ENCODE results near the gene NAT10. TPM values are rescaled to one million over a fixed set of nuclear protein-coding genes. Genes with fewer than 3 reads are reported as not detected.
"Not testable (repeated sequence)": the region's sequence is repeated elsewhere in the genome, so short reads cannot be mapped to it uniquely, and the experiment has no call there.

NAT10 gene
- total RNA-seq, 1 experiment from 2014 or later: 103 TPM

DNA sequence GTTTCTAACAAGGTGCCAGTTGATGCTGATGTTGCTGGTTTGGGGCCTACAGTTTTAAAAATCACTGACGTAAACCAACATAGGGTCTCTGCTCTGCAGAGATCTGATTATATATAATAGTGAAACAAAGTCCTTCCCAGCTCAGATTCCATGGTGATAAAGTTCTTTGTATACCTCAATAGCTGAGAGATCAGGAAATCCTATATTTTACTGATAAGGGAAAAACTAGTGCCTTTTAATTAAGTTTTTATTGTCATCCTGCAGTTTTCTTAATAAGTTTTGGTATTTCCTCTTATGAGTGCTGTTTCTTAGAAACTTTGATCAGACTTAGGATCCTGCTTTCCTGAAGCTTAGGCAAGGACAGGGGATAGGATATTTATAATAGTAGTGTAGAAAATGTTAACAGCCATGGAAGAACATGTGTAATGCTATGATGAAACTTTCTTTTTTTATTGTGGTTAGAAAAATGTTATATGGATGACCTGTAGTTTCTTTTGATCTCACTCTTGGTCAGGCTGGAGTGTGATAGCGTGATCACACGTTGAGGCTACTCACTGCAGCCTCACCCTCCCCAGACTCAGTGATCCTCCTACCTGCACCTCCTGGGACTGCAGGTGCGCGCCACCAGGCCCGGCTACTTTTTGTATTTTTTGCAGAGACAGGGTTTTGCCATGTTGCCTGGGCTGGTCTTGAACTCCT is 39.8 kb upstream of the NAT10 start:
- Mint-ChIP-seq H3K4me1 (peaks cover 6 to 16% of the 10 kb centered on the region in 2 experiments; a peak in 3 of 4 replicates), H3K9me3 (no peaks in the 10 kb centered on the region), H3K27ac (no peak overlapping the region), H3K36me3 (ENCODE audit: insufficient read depth in 1 of 3, low read depth in 3 of 3) (peaks cover 17 to 51% (median 47%) of the 10 kb centered on the region in 3 experiments), H3K4me3 (no peak overlapping the region), H3K27me3 (ENCODE audit: low read depth) (no peaks in the 10 kb centered on the region; the same call in 1 of the 2 replicates)
- Histone ChIP-seq H3K4ac (ENCODE audit: low read depth, low read length) (no peak overlapping the region), H4K8ac (replicated peaks; ENCODE audit: insufficient read length, low read depth, low read length) (no peak overlapping the region), H3K4me2 (ENCODE audit: insufficient read depth, insufficient read length, low read length) (no peak overlapping the region), H3K18ac (ENCODE audit: insufficient read length, low read depth, low read length) (no peak overlapping the region), H2AK5ac (ENCODE audit: insufficient read length, low read length) (no peak overlapping the region), H3K56ac (ENCODE audit: insufficient read length, low read depth, low read length) (no peak overlapping the region), H3K27ac (ENCODE audit: insufficient read length, low read depth, low read length) (no peak overlapping the region), H2AFZ (ENCODE audit: low read length) (no peak overlapping the region), H2BK20ac (ENCODE audit: low read depth, low read length, poor library complexity, severe bottlenecking) (no peak overlapping the region), H3K27me3 (ENCODE audit: insufficient read depth, low read length) (no peaks in the 10 kb centered on the region), H4K20me1 (ENCODE audit: control insufficient read depth, insufficient read depth, insufficient read length) (peaks cover 3% of the 10 kb centered on the region), H3K79me1 (ENCODE audit: insufficient read depth, low read depth, low read length, poor library complexity, severe bottlenecking) (no peaks in the 10 kb centered on the region), H2BK12ac (ENCODE audit: insufficient read length, low read depth, low read length) (no peak overlapping the region), H3K4me1 (ENCODE audit: insufficient read depth, low read length) (no peaks in the 10 kb centered on the region), H3K14ac (ENCODE audit: insufficient read depth, low read length) (no peak overlapping the region), H3K23me2 (ENCODE audit: insufficient read length, low read depth, low read length, poor library complexity, severe bottlenecking) (no peaks in the 10 kb centered on the region), H3T11ph (ENCODE audit: low read length) (no peak overlapping the region), H2BK15ac (ENCODE audit: low read depth, low read length) (no peak overlapping the region), H3K9me3 (ENCODE audit: control insufficient read depth, low read depth, low read length) (no peaks in the 10 kb centered on the region), H4K91ac (ENCODE audit: insufficient read length, low read depth, low read length) (no peak overlapping the region), H3K9ac (ENCODE audit: extremely low read depth, insufficient read length, low read length) (no peak overlapping the region), H2BK5ac (ENCODE audit: insufficient read length, low read length) (no peak overlapping the region), H3K79me2 (ENCODE audit: insufficient read depth, low read length) (peaks cover 75% of the 10 kb centered on the region), H3K23ac (ENCODE audit: insufficient read length, low read depth, low read length) (no peak overlapping the region), H4K5ac (ENCODE audit: insufficient read length, low read depth, low read length) (no peak overlapping the region), H2BK120ac (ENCODE audit: low read depth, low read length, poor library complexity, severe bottlenecking) (no peak overlapping the region)
- TF ChIP-seq, protein P1, sequence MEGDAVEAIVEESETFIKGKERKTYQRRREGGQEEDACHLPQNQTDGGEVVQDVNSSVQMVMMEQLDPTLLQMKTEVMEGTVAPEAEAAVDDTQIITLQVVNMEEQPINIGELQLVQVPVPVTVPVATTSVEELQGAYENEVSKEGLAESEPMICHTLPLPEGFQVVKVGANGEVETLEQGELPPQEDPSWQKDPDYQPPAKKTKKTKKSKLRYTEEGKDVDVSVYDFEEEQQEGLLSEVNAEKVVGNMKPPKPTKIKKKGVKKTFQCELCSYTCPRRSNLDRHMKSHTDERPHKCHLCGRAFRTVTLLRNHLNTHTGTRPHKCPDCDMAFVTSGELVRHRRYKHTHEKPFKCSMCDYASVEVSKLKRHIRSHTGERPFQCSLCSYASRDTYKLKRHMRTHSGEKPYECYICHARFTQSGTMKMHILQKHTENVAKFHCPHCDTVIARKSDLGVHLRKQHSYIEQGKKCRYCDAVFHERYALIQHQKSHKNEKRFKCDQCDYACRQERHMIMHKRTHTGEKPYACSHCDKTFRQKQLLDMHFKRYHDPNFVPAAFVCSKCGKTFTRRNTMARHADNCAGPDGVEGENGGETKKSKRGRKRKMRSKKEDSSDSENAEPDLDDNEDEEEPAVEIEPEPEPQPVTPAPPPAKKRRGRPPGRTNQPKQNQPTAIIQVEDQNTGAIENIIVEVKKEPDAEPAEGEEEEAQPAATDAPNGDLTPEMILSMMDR (conservative IDR thresholded peaks at IDR 0.05): peak; percentile 57
- no CpG with 5 or more reads among the region's 6 CpGs for WGBS (ENCODE audit: extremely low coverage, insufficient read length, low lambda C conversion rate)
- DNase-seq: peak; percentile 44

DNA sequence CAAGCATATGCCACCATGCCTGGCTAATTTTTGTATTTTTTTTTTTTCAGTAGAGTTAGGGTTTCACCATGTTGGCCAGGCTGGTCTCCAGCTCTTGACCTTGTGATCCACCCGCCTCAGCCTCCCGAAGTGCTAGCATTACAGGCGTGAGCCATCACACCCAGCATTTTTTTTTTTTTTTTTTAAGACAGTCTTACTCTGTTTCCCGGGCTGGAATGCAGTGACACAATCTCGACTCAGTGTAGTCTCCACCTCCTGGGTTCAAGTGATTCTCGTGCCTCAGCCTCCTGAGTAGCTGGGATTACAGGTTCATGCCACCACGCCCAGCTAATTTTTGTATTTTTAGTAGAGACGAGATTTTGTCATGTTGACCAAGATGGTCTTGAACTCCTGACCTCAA is 38.7 kb upstream of the NAT10 start:
- H3K4me1 Mint-ChIP-seq: peaks cover 6 to 16% of the 10 kb centered on the region in 2 experiments; a peak in 3 of 4 replicates
- not testable (repeated sequence) for H2BK20ac ChIP-seq (ENCODE audit: low read depth, low read length, poor library complexity, severe bottlenecking); H3K27me3 Mint-ChIP-seq (ENCODE audit: low read depth); H2AK5ac ChIP-seq (ENCODE audit: insufficient read length, low read length); H3K9ac ChIP-seq (ENCODE audit: extremely low read depth, insufficient read length, low read length); H3K9me3 ChIP-seq (ENCODE audit: control insufficient read depth, low read depth, low read length); H3K14ac ChIP-seq (ENCODE audit: insufficient read depth, low read length); H4K91ac ChIP-seq (ENCODE audit: insufficient read length, low read depth, low read length); H3K4me2 ChIP-seq (ENCODE audit: insufficient read depth, insufficient read length, low read length); H4K5ac ChIP-seq (ENCODE audit: insufficient read length, low read depth, low read length); H3K18ac ChIP-seq (ENCODE audit: insufficient read length, low read depth, low read length); H3K9me3 Mint-ChIP-seq; H2BK120ac ChIP-seq (ENCODE audit: low read depth, low read length, poor library complexity, severe bottlenecking); H3T11ph ChIP-seq (ENCODE audit: low read length); H2BK12ac ChIP-seq (ENCODE audit: insufficient read length, low read depth, low read length); H3K79me1 ChIP-seq (ENCODE audit: insufficient read depth, low read depth, low read length, poor library complexity, severe bottlenecking); H2BK5ac ChIP-seq (ENCODE audit: insufficient read length, low read length); H2BK15ac ChIP-seq (ENCODE audit: low read depth, low read length); H4K20me1 ChIP-seq (ENCODE audit: control insufficient read depth, insufficient read depth, insufficient read length); H3K23me2 ChIP-seq (ENCODE audit: insufficient read length, low read depth, low read length, poor library complexity, severe bottlenecking); H3K27ac ChIP-seq (ENCODE audit: insufficient read length, low read depth, low read length); H4K8ac ChIP-seq (replicated peaks; ENCODE audit: insufficient read length, low read depth, low read length); H3K56ac ChIP-seq (ENCODE audit: insufficient read length, low read depth, low read length); H3K27me3 ChIP-seq (ENCODE audit: insufficient read depth, low read length); H3K23ac ChIP-seq (ENCODE audit: insufficient read length, low read depth, low read length); H3K4me1 ChIP-seq (ENCODE audit: insufficient read depth, low read length); H2AFZ ChIP-seq (ENCODE audit: low read length); H3K4ac ChIP-seq (ENCODE audit: low read depth, low read length); DNase-seq; H3K4me3 Mint-ChIP-seq
- peaks cover 20 to 49% (median 47%) of the 10 kb centered on the region in 3 experiments for H3K36me3 Mint-ChIP-seq (ENCODE audit: insufficient read depth in 1 of 3, low read depth in 3 of 3)
- WGBS (ENCODE audit: extremely low coverage, insufficient read length, low lambda C conversion rate): no CpG with 5 or more reads among the region's 8 CpGs
- H3K27ac Mint-ChIP-seq: peak overlapping the region in 1 of 3 experiments; percentile 82; a peak in 2 of 7 replicates
- peaks cover 70% of the 10 kb centered on the region for H3K79me2 ChIP-seq (ENCODE audit: insufficient read depth, low read length)

All from H9 (cell line).